GM12891 (cell line): Measurements from ENCODE around the gene TIRAP.

Source experiments
- POLR2A ChIP-seq: IDR thresholded peaks from 2 replicates; pipeline ENCODE4 v1.6.1; 2011; ENCODE audit warnings: low read depth, low read length, control low read depth
- POLR2AphosphoS5 ChIP-seq: IDR thresholded peaks from 2 replicates; pipeline ENCODE4 v1.6.1; 2011; ENCODE audit warnings: low read depth, low read length, control low read depth
- POU2F2 ChIP-seq: IDR thresholded peaks from 2 replicates; pipeline ENCODE4 v1.6.1; 2011; ENCODE audit warnings: low read depth, mild to moderate bottlenecking, control low read depth, low read length, moderate library complexity
- SPI1 ChIP-seq: IDR thresholded peaks from 2 replicates; pipeline ENCODE4 v1.6.1; 2011; ENCODE audit warnings: low read depth, low read length, control low read depth
- TAF1 ChIP-seq: IDR thresholded peaks from 2 replicates; pipeline ENCODE4 v1.6.1; 2011; ENCODE audit warnings: low read depth, low read length, control low read depth

- no peak for TF ChIP-seq TAF1
- no peak for TF ChIP-seq POLR2AphosphoS5
- no peak for TF ChIP-seq POLR2A
- TF ChIP-seq POU2F2: no peak
- no peak for TF ChIP-seq SPI1
These were observed 28.8 kb downstream of the TIRAP start for GRCh38 chr11:126311401-126312291.
